NB4 (cell line): Measurements from ENCODE around the gene CORO1C.
A peak's percentile ranks its signal among the peaks of the same experiment; 100 is the strongest.

Experiments
- DNase-seq: peaks from one replicate; pipeline ENCODE4 v3.0.0; 2010; ENCODE audit warnings: low read depth
- H3K4me3 ChIP-seq: one replicate; pipeline ENCODE4 v1.5.1; 2011; ENCODE audit warnings: mild to moderate bottlenecking, low read depth, low read length, moderate library complexity
- CTCF ChIP-seq: IDR thresholded peaks from one replicate; pipeline ENCODE4 v1.5.1; 2012; ENCODE audit warnings: low read depth, low read length
- MAX ChIP-seq: IDR thresholded peaks from 2 replicates; pipeline ENCODE4 v1.6.1; 2011; ENCODE audit warnings: low read depth, low read length
- MYC ChIP-seq: IDR thresholded peaks from 2 replicates; pipeline ENCODE4 v1.6.1; 2011; ENCODE audit warnings: low read depth, low read length
- POLR2A ChIP-seq: IDR thresholded peaks from 2 replicates; pipeline ENCODE4 v1.6.1; 2011; ENCODE audit warnings: mild to moderate bottlenecking; ENCODE audit not compliant: insufficient read length; ENCODE audit errors: extremely low read depth

CORO1C gene

GRCh38 chr12:108614041-108614440, 117.3 kb downstream of the CORO1C start:
- no peak overlapping the region for H3K4me3 ChIP-seq
- TF ChIP-seq POLR2A (no peak), CTCF (no peak), MYC (no peak), MAX (no peak)
- no peak for DNase-seq

GRCh38 chr12:108613548-108613947, 117.8 kb downstream of the CORO1C start:
- TF ChIP-seq CTCF (no peak), MYC (no peak), POLR2A (no peak), MAX (no peak)
- no peak overlapping the region for H3K4me3 ChIP-seq
- DNase-seq, result no peak

- DNase-seq, result no peak
- no peak overlapping the region for H3K4me3 ChIP-seq
- no peak for TF ChIP-seq MAX
Observed at GRCh38 chr12:108612788-108613282, 118.5 kb downstream of the CORO1C start.

- no peak overlapping the region for H3K4me3 ChIP-seq
- no peak for TF ChIP-seq POLR2A
- peak; percentile 91 for TF ChIP-seq CTCF
- TF ChIP-seq MYC, result no peak
- TF ChIP-seq MAX, result peak; percentile 34; the same call in 1 of the 2 replicates
- DNase-seq, result peak; percentile 85
Observed at GRCh38 chr12:108611884-108612415, 119.4 kb downstream of the CORO1C start.

GRCh38 chr12:108610856-108611605, 120.3 kb downstream of the CORO1C start:
- no peak overlapping the region for H3K4me3 ChIP-seq
- TF ChIP-seq MYC (no peak), POLR2A (no peak), MAX (no peak), CTCF (no peak)
- no peak for DNase-seq

- no peak overlapping the region for H3K4me3 ChIP-seq
- no peak for DNase-seq
- TF ChIP-seq CTCF (no peak), MAX (no peak), MYC (no peak), POLR2A (no peak)
Observed at GRCh38 chr12:108610336-108610815, 120.9 kb downstream of the CORO1C start.
